CD4-positive, alpha-beta T cell (primary cell): Measurements from ENCODE around the gene OPN4. TPM values are rescaled to one million over a fixed set of nuclear protein-coding genes. Genes with fewer than 3 reads are reported as not detected.

Experiments used
- ATAC-seq: fragments of 200-7000 bp; cut with Tn5 transposase; one replicate; pipeline ENCODE4 v1.10.0; 2022; ENCODE audit warnings: mild to moderate bottlenecking; ENCODE audit not compliant: poor library complexity
- CTCF ChIA-PET: fragments of 350-600 bp; sonication (Branson Sonifier 250); formaldehyde crosslinking; loops from one replicate; lab custom pipeline; 2021; ENCODE audit warnings: antibody characterized with exemption, inconsistent platforms; lab: Charles Lee
- POLR2A ChIA-PET: fragments of 350-600 bp; sonication (Branson Sonifier 250); formaldehyde crosslinking; loops from one replicate; lab custom pipeline; 2021; ENCODE audit warnings: antibody characterized with exemption, inconsistent platforms; lab: Charles Lee
- DNase-seq, 14 experiments: peaks; one replicate each; pipeline ENCODE4 v3.0.0-alpha.2; 2013 to 2020; ENCODE audit warnings: mixed read lengths in 2 of 14
- H3K27ac ChIP-seq, 2 donors: one replicate each; pipeline versions ENCODE4 v1.5.1 to v1.7.0; 2013; ENCODE audit warnings: low read length in 2 of 2, low read depth in 1 of 2, mild to moderate bottlenecking in 1 of 2
- H3K27me3 ChIP-seq, 2 experiments: 1 replicate in 1 of 2; 2 replicates in 1 of 2; pipeline versions ENCODE4 v1.6.1 to v1.7.0; 2013; ENCODE audit warnings: low read length in 2 of 2, control low read depth in 1 of 2, mild to moderate bottlenecking in 1 of 2, moderate library complexity in 1 of 2; ENCODE audit not compliant: insufficient read depth in 2 of 2, control insufficient read depth in 1 of 2
- H3K36me3 ChIP-seq: one replicate; pipeline ENCODE4 v1.6.1; 2013; ENCODE audit warnings: low read length, control low read depth; ENCODE audit not compliant: insufficient read depth
- H3K4me1 ChIP-seq: one replicate; pipeline ENCODE4 v1.6.1; 2013; ENCODE audit warnings: low read length, control low read depth; ENCODE audit not compliant: insufficient read depth
- H3K4me3 ChIP-seq: one replicate; pipeline ENCODE4 v1.5.1; 2013; ENCODE audit warnings: mild to moderate bottlenecking, low read length, moderate library complexity
- H3K9me3 ChIP-seq, 2 experiments: 1 replicate in 1 of 2; 2 replicates in 1 of 2; pipeline versions ENCODE4 v1.6.1 to v1.7.0; 2013; ENCODE audit warnings: low read length in 2 of 2, mild to moderate bottlenecking in 2 of 2, control low read depth in 1 of 2, moderate library complexity in 1 of 2; ENCODE audit not compliant: control insufficient read depth in 1 of 2, insufficient read depth in 1 of 2
- H3K27ac Mint-ChIP-seq: one replicate; pipeline ENCODE4 v1.8.0; 2020; ENCODE audit warnings: mixed read lengths
- H3K27me3 Mint-ChIP-seq: one replicate; pipeline ENCODE4 v1.8.0; 2021; ENCODE audit warnings: mixed read lengths
- H3K36me3 Mint-ChIP-seq: one replicate; pipeline ENCODE4 v1.8.0; 2021; ENCODE audit warnings: low read depth, mixed read lengths
- H3K4me1 Mint-ChIP-seq: one replicate; pipeline ENCODE4 v1.8.0; 2021; ENCODE audit warnings: low read depth, mixed read lengths
- H3K4me3 Mint-ChIP-seq: one replicate; pipeline ENCODE4 v1.8.0; 2020; ENCODE audit warnings: mild to moderate bottlenecking, mixed read lengths
- H3K9me3 Mint-ChIP-seq: one replicate; pipeline ENCODE4 v1.8.0; 2020; ENCODE audit warnings: mixed read lengths
- intact Hi-C, 2 experiments: fragments of 100-400 bp; cut with DNase I in 1 of 2; cut with micrococcal nuclease in 1 of 2; formaldehyde crosslinking; loops; one replicate each; pipeline versions ENCODE4 v1.15.1 to v1.9.0; 2023 to 2025; cut with DNase I, micrococcal nuclease
- total RNA-seq, 174 experiments: library from RNA in 2 of 174; stranded (reverse) in 2 of 174; gene quantifications; one replicate each; pipeline ENCODE4 v1.2.3 and lab custom pipeline; 2021 to 2026
- TF ChIP-seq, protein P1 (sequence below): fragments of 200-600 bp; IDR thresholded peaks from one replicate; pipeline ENCODE4 v1.8.0; 2022; ENCODE audit warnings: antibody characterized with exemption, mild to moderate bottlenecking

Gene OPN4
- total RNA-seq, 2 experiments from 2014 or later: not detected

DNA sequence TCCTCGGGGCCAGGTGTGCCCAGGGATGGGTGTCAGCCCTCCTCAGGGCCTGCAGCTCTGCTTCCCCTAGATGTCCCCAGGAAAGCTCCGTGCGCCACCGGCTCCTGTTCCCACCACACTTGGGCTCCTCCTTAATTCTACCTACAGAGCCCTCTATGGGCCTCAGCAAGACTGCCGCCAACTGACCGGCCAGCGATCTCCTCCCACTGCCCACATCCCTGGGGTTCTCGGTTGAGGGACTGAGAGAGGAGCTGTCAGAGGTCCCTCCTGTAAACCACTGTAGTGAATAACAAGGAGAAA, 8.6 kb downstream of the OPN4 start:
- H3K9me3 Mint-ChIP-seq: no peaks in the 10 kb centered on the region
- DNase-seq (no peak), ATAC-seq (no peak)
- H3K27ac Mint-ChIP-seq: no peak overlapping the region
- Histone ChIP-seq H3K27ac (no peak overlapping the region), H3K9me3 (no peaks in the 10 kb centered on the region), H3K4me3 (no peak overlapping the region), H3K36me3 (no peaks in the 10 kb centered on the region), H3K4me1 (no peaks in the 10 kb centered on the region), H3K27me3 (no peaks in the 10 kb centered on the region)
- TF ChIP-seq, protein P1, sequence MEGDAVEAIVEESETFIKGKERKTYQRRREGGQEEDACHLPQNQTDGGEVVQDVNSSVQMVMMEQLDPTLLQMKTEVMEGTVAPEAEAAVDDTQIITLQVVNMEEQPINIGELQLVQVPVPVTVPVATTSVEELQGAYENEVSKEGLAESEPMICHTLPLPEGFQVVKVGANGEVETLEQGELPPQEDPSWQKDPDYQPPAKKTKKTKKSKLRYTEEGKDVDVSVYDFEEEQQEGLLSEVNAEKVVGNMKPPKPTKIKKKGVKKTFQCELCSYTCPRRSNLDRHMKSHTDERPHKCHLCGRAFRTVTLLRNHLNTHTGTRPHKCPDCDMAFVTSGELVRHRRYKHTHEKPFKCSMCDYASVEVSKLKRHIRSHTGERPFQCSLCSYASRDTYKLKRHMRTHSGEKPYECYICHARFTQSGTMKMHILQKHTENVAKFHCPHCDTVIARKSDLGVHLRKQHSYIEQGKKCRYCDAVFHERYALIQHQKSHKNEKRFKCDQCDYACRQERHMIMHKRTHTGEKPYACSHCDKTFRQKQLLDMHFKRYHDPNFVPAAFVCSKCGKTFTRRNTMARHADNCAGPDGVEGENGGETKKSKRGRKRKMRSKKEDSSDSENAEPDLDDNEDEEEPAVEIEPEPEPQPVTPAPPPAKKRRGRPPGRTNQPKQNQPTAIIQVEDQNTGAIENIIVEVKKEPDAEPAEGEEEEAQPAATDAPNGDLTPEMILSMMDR: no peak
- ChIA-PET POLR2A (no interaction called here), CTCF (no interaction called here)
- intact Hi-C loops: no loop called here
- no peak overlapping the region for H3K4me3 Mint-ChIP-seq
- H3K27me3 Mint-ChIP-seq: no peaks in the 10 kb centered on the region
- H3K4me1 Mint-ChIP-seq: no peaks in the 10 kb centered on the region
- no peaks in the 10 kb centered on the region for H3K36me3 Mint-ChIP-seq

DNA sequence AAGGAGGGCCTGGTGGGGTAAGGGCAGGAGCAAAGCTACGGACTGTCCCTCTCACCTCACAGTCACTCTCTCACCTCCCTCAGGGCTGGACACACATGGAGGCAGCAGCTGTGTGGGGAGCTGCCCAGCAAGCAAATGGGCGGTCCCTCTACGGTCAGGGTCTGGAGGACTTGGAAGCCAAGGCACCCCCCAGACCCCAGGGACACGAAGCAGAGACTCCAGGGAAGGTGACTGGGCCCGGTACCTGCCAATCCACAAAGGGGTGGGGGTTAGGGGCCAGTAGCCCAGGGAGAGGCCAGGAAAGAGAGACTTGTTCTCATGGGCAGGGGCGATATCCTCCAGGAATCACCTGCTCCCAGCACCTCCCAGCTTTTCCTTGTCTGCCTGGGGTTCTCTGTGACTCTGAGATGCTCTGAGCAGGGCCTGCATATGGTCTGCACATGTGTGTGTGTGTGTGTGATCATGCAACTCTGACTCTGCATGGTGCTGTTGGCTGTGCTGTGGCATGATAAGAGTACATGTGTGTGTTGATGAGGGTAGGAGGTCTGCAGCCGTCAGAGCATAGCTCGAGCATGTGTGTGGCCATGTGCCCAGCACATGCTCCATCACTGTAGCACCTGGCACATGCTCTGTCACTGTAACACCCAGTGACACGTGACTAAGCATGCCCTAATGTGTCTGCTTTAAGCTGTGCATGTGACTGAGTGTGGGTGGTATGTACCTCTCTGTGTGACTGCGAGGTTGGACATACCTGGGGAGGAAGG, 9.4 kb downstream of the OPN4 start:
- TF ChIP-seq, protein P1: no peak
- no peak overlapping the region for H3K4me3 Mint-ChIP-seq

DNA sequence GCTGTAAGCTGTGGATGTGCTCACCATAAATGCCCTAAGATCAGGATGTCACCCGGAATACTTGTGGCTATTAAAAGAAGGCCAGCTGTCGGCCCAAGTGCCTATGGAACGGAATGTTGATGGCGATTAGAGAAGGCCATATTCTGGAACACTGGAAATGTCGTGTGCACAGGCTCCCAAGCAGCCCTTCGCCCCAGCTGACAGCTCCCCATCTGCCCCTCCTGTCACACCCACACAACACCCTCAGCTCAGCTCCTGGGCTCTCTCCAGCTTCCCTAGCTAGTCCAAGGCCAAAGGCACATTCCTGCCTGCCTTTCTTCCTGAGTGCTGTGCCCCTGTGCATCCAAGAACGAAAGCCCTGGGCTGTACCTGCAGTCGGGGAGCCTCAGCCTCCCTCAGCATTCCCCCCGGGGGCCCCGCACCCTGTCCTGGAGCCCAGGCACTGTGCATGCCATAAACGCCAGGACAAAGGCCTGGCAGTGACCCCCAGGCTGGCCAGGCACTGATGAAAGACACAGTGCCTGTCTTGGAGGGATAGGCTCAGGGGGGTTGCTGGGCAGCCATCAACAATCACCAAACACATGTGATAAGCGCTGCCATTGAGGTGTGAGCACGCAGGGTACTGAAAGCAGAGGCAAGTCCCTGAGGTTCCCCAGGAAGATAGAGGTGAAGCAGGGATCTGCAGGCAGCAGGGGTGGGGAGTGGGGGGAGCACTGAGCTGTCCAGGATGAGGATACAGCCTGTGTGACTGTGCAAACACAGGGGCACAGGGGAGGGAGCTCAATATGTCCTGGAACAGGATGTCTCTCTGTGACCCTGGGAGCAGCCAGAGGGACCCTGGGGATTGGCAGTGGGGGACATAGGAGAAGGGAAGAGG, 10.2 kb downstream of the OPN4 start:
- Mint-ChIP-seq H3K4me3 (no peak overlapping the region), H3K9me3 (no peaks in the 10 kb centered on the region), H3K36me3 (no peaks in the 10 kb centered on the region), H3K4me1 (no peaks in the 10 kb centered on the region), H3K27me3 (no peaks in the 10 kb centered on the region), H3K27ac (no peak overlapping the region)
- CTCF ChIA-PET: no interaction called here
- H3K4me1 ChIP-seq: no peaks in the 10 kb centered on the region
- no peaks in the 10 kb centered on the region for H3K27me3 ChIP-seq
- H3K4me3 ChIP-seq: no peak overlapping the region
- intact Hi-C loops: no loop called here
- ATAC-seq (no peak), DNase-seq (no peak)
- POLR2A ChIA-PET: no interaction called here
- TF ChIP-seq, protein P1: no peak
- no peaks in the 10 kb centered on the region for H3K9me3 ChIP-seq
- no peaks in the 10 kb centered on the region for H3K36me3 ChIP-seq
- no peak overlapping the region for H3K27ac ChIP-seq

More for the DNA sequence above, 9.4 kb downstream of the OPN4 start:
- Mint-ChIP-seq H3K4me1 (no peaks in the 10 kb centered on the region), H3K36me3 (no peaks in the 10 kb centered on the region), H3K9me3 (no peaks in the 10 kb centered on the region), H3K27me3 (no peaks in the 10 kb centered on the region), H3K27ac (no peak overlapping the region)
- POLR2A ChIA-PET: no interaction called here
- CTCF ChIA-PET: no interaction called here
- no peaks in the 10 kb centered on the region for H3K9me3 ChIP-seq
- H3K27ac ChIP-seq: no peak overlapping the region
- ATAC-seq: no peak
- H3K27me3 ChIP-seq: no peaks in the 10 kb centered on the region
- H3K36me3 ChIP-seq: no peaks in the 10 kb centered on the region
- H3K4me1 ChIP-seq: no peaks in the 10 kb centered on the region
- intact Hi-C loops: no loop called here
- no peak for DNase-seq
- H3K4me3 ChIP-seq: no peak overlapping the region
